Activated gamma-delta T cell treated with Interleukin-2 at 50 U/mL for 16 hours (primary cell): Measurements from ENCODE around the gene OR14A2.
A peak's percentile ranks its signal among the peaks of the same experiment; 100 is the strongest.
"Not testable (repeated sequence)": the region's sequence is repeated elsewhere in the genome, so short reads cannot be mapped to it uniquely, and the experiment has no call there.

Experiments used
- DNase-seq: peaks from one replicate; pipeline ENCODE4 v3.0.0-alpha.2; 2020

OR14A2 gene

GRCh38 chr1:247748041-247748440 lies at the start of gene OR14A2:
TSS of gene OR14A2 (minus strand) at chr1:247748141.
- DNase-seq, result no peak

- DNase-seq, result no peak
Observed at GRCh38 chr1:247797518-247797917, 49.6 kb upstream of the OR14A2 start.

- DNase-seq, result no peak
Observed at GRCh38 chr1:247769603-247770002, 21.7 kb upstream of the OR14A2 start.

- DNase-seq, result no peak
Observed at GRCh38 chr1:247760456-247760855, 12.5 kb upstream of the OR14A2 start, which contains the start of gene OR1C1. TSS of gene OR1C1 (minus strand) at chr1:247760556. CDS start at chr1:247758406, 2,150 bp downstream.

GRCh38 chr1:247754311-247754710 lies 6.4 kb upstream of the OR14A2 start:
- not testable (repeated sequence) for DNase-seq

- no peak for DNase-seq
Observed at GRCh38 chr1:247749870-247750269, 1.9 kb upstream of the OR14A2 start.

- DNase-seq, result no peak
Observed at GRCh38 chr1:247747616-247748015, 325 bp downstream of the OR14A2 start.

GRCh38 chr1:247746391-247746935 lies 1.5 kb downstream of the OR14A2 start:
- no peak for DNase-seq

- not testable (repeated sequence) for DNase-seq
Observed at GRCh38 chr1:247742215-247742760, 5.7 kb downstream of the OR14A2 start.

- DNase-seq, result no peak
Observed at GRCh38 chr1:247741756-247742155, 6.2 kb downstream of the OR14A2 start.

GRCh38 chr1:247740721-247741120 lies 7.2 kb downstream of the OR14A2 start:
- DNase-seq, result no peak

- no peak for DNase-seq
Observed at GRCh38 chr1:247738315-247738714, 9.6 kb downstream of the OR14A2 start, which contains the start of gene OR14K1. TSS of gene OR14K1 (plus strand) at chr1:247738615. CDS start at chr1:247738615, 0 bp downstream.

- DNase-seq, result no peak
Observed at GRCh38 chr1:247721222-247721621, 26.7 kb downstream of the OR14A2 start.

- DNase-seq, result no peak
Observed at GRCh38 chr1:247716546-247716945, 31.4 kb downstream of the OR14A2 start, which contains the start of gene OR6F1. TSS of gene OR6F1 (minus strand) at chr1:247716646. CDS start at chr1:247712755, 3,891 bp downstream.

- no peak for DNase-seq
Observed at GRCh38 chr1:247713753-247714152, 34.2 kb downstream of the OR14A2 start.

- DNase-seq, result not testable (repeated sequence)
Observed at GRCh38 chr1:247710681-247711080, 37.3 kb downstream of the OR14A2 start.

- DNase-seq, result no peak
Observed at GRCh38 chr1:247701338-247701737, 46.6 kb downstream of the OR14A2 start.

- peak; percentile 10 for DNase-seq
Observed at GRCh38 chr1:247681288-247681897, 66.5 kb downstream of the OR14A2 start.

- DNase-seq, result no peak
Observed at GRCh38 chr1:247680171-247680570, 67.8 kb downstream of the OR14A2 start.

- no peak for DNase-seq
Observed at GRCh38 chr1:247679639-247680038, 68.3 kb downstream of the OR14A2 start, which contains the start of gene OR13G1. TSS of gene OR13G1 (minus strand) at chr1:247679739. CDS start at chr1:247673041, 6,698 bp downstream.
